ENCODE measurements around the gene PCNX3. TPM values are rescaled to one million over a fixed set of nuclear protein-coding genes. Genes with fewer than 3 reads are reported as not detected.

Gene PCNX3
- total RNA-seq, 2 donors from 2014 or later: 65.1 to 96.9 TPM

GRCh38 chr11:65624931-65625627 is 9.5 kb downstream of the PCNX3 start:
- Mint-ChIP-seq H3K4me1 (ENCODE audit: low read depth in 2 of 2) (peaks cover 0 to 18% of the 10 kb centered on the region in 2 donors), H3K4me3 (no peak overlapping the region), H3K9me3 (no peaks in the 10 kb centered on the region), H3K27ac (no peak overlapping the region), H3K27me3 (no peaks in the 10 kb centered on the region), H3K36me3 (no peaks in the 10 kb centered on the region)
- ATAC-seq (peak in 1 of 2 donors; percentile 10), DNase-seq (ENCODE audit: low spot score) (no peak)

GRCh38 chr11:65625628-65626342 is 10.2 kb downstream of the PCNX3 start:
- Mint-ChIP-seq H3K27me3 (no peaks in the 10 kb centered on the region), H3K4me3 (no peak overlapping the region), H3K9me3 (no peaks in the 10 kb centered on the region), H3K4me1 (ENCODE audit: low read depth in 2 of 2) (peaks cover 0 to 18% of the 10 kb centered on the region in 2 donors), H3K27ac (no peak overlapping the region), H3K36me3 (no peaks in the 10 kb centered on the region)
- peak; percentile 71 to 82 for ATAC-seq
- DNase-seq (ENCODE audit: low spot score): peak; percentile 79

DNA sequence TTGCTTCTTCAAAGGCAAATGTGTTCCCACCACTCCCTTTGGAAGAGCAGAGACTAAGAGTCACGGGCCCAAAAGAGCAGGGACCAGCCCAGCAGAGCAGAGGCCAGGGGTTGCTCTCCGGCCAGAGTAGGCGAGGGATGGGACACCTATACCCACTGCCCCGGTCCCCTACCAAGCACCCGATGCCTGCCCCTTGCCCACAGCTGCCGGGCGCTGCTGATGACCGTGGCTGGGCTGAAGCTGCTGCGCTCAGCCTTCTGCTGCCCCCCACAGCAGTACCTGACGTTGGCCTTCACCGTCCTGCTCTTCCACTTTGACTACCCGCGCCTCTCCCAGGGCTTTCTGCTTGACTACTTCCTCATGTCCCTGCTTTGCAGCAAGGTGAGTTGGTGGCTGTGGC is 11.6 kb downstream of the PCNX3 start:
- Mint-ChIP-seq H3K27ac (no peak overlapping the region), H3K9me3 (no peaks in the 10 kb centered on the region), H3K4me3 (no peak overlapping the region), H3K4me1 (ENCODE audit: low read depth in 2 of 2) (peaks cover 0 to 12% of the 10 kb centered on the region in 2 donors), H3K27me3 (no peaks in the 10 kb centered on the region), H3K36me3 (no peaks in the 10 kb centered on the region)
- ATAC-seq (no peak), DNase-seq (ENCODE audit: low spot score) (no peak)

GRCh38 chr11:65629579-65629978 is 14.0 kb downstream of the PCNX3 start:
- Mint-ChIP-seq H3K27me3 (no peaks in the 10 kb centered on the region), H3K4me1 (ENCODE audit: low read depth in 2 of 2) (peaks cover 11 to 21% of the 10 kb centered on the region in 2 donors), H3K4me3 (no peak overlapping the region), H3K9me3 (no peaks in the 10 kb centered on the region), H3K36me3 (no peaks in the 10 kb centered on the region), H3K27ac (no peak overlapping the region)
- DNase-seq (ENCODE audit: low spot score): no peak
- no peak for ATAC-seq

GRCh38 chr11:65630215-65630614 is 14.6 kb downstream of the PCNX3 start:
- no peak overlapping the region for H3K27ac Mint-ChIP-seq
- no peaks in the 10 kb centered on the region for H3K27me3 Mint-ChIP-seq
- DNase-seq (ENCODE audit: low spot score): no peak
- no peaks in the 10 kb centered on the region for H3K36me3 Mint-ChIP-seq
- peaks cover 11 to 23% of the 10 kb centered on the region in 2 donors for H3K4me1 Mint-ChIP-seq (ENCODE audit: low read depth in 2 of 2)
- no peak for ATAC-seq
- no peak overlapping the region for H3K4me3 Mint-ChIP-seq
- no peaks in the 10 kb centered on the region for H3K9me3 Mint-ChIP-seq

- H3K27ac Mint-ChIP-seq: peak overlapping the region; percentile 75 to 95
- no peaks in the 10 kb centered on the region for H3K27me3 Mint-ChIP-seq
- no peak for DNase-seq (ENCODE audit: low spot score)
- H3K4me1 Mint-ChIP-seq (ENCODE audit: low read depth in 2 of 2): peaks cover 24 to 31% of the 10 kb centered on the region in 2 donors
- H3K4me3 Mint-ChIP-seq: peak overlapping the region; percentile 60
- no peaks in the 10 kb centered on the region for H3K9me3 Mint-ChIP-seq
- H3K36me3 Mint-ChIP-seq: no peaks in the 10 kb centered on the region
- no peak for ATAC-seq
These were observed 18.0 kb downstream of the PCNX3 start for GRCh38 chr11:65633390-65634108.

DNA sequence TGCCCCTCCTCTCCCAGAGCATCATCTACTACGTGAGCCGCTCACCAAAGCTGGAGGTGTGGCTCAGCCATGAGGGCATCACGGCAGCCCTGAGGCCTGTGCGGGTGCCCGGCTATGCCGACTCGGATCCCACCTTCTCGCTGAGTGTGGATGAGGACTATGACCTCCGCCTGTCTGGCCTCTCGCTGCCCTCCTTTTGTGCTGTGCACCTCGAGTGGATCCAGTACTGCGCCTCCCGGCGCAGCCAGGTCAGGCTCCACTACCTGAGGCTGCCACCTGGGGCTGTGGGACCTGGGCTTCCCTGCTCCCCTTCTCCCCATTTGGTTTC is 18.5 kb downstream of the PCNX3 start:
- no peak for ATAC-seq
- no peak for DNase-seq (ENCODE audit: low spot score)
- no peaks in the 10 kb centered on the region for H3K9me3 Mint-ChIP-seq
- H3K4me3 Mint-ChIP-seq: peak overlapping the region; percentile 60
- H3K36me3 Mint-ChIP-seq: no peaks in the 10 kb centered on the region
- peak overlapping the region; percentile 75 to 95 for H3K27ac Mint-ChIP-seq
- peaks cover 30 to 36% of the 10 kb centered on the region in 2 donors for H3K4me1 Mint-ChIP-seq (ENCODE audit: low read depth in 2 of 2)
- H3K27me3 Mint-ChIP-seq: no peaks in the 10 kb centered on the region

- Mint-ChIP-seq H3K4me3 (peak overlapping the region; percentile 44), H3K36me3 (no peaks in the 10 kb centered on the region)
These were observed 18.9 kb downstream of the PCNX3 start for GRCh38 chr11:65634440-65634839.

GRCh38 chr11:65634905-65635731 is 19.5 kb downstream of the PCNX3 start:
- H3K4me3 Mint-ChIP-seq: no peak overlapping the region
- no peaks in the 10 kb centered on the region for H3K36me3 Mint-ChIP-seq
- peaks cover 38 to 44% of the 10 kb centered on the region in 2 donors for H3K4me1 Mint-ChIP-seq (ENCODE audit: low read depth in 2 of 2)
- no peaks in the 10 kb centered on the region for H3K27me3 Mint-ChIP-seq
- peak overlapping the region in 1 of 2 donors; percentile 95 for H3K27ac Mint-ChIP-seq
- no peaks in the 10 kb centered on the region for H3K9me3 Mint-ChIP-seq
- ATAC-seq (no peak), DNase-seq (ENCODE audit: low spot score) (no peak)

More at GRCh38 chr11:65634440-65634839, 18.9 kb downstream of the PCNX3 start:
- Mint-ChIP-seq H3K27me3 (no peaks in the 10 kb centered on the region), H3K9me3 (no peaks in the 10 kb centered on the region), H3K27ac (peak overlapping the region; percentile 75 to 95), H3K4me1 (ENCODE audit: low read depth in 2 of 2) (peaks cover 31 to 37% of the 10 kb centered on the region in 2 donors)
- ATAC-seq (no peak), DNase-seq (ENCODE audit: low spot score) (no peak)

- peak overlapping the region; percentile 42 for H3K4me3 Mint-ChIP-seq
- peaks cover 44 to 51% of the 10 kb centered on the region in 2 donors for H3K4me1 Mint-ChIP-seq (ENCODE audit: low read depth in 2 of 2)
- no peak for ATAC-seq
- DNase-seq (ENCODE audit: low spot score): no peak
- no peaks in the 10 kb centered on the region for H3K9me3 Mint-ChIP-seq
- H3K27ac Mint-ChIP-seq: peak overlapping the region; percentile 95 to 96
- no peaks in the 10 kb centered on the region for H3K36me3 Mint-ChIP-seq
- no peaks in the 10 kb centered on the region for H3K27me3 Mint-ChIP-seq
These were observed 20.8 kb downstream of the PCNX3 start for GRCh38 chr11:65636108-65637031.

GRCh38 chr11:65637032-65637557 is 21.5 kb downstream of the PCNX3 start:
- ATAC-seq (no peak), DNase-seq (ENCODE audit: low spot score) (no peak)
- Mint-ChIP-seq H3K27me3 (no peaks in the 10 kb centered on the region), H3K36me3 (no peaks in the 10 kb centered on the region), H3K9me3 (no peaks in the 10 kb centered on the region), H3K4me3 (peak overlapping the region; percentile 88), H3K27ac (peak overlapping the region; percentile 95 to 96), H3K4me1 (ENCODE audit: low read depth in 2 of 2) (peaks cover 50 to 56% of the 10 kb centered on the region in 2 donors)

DNA sequence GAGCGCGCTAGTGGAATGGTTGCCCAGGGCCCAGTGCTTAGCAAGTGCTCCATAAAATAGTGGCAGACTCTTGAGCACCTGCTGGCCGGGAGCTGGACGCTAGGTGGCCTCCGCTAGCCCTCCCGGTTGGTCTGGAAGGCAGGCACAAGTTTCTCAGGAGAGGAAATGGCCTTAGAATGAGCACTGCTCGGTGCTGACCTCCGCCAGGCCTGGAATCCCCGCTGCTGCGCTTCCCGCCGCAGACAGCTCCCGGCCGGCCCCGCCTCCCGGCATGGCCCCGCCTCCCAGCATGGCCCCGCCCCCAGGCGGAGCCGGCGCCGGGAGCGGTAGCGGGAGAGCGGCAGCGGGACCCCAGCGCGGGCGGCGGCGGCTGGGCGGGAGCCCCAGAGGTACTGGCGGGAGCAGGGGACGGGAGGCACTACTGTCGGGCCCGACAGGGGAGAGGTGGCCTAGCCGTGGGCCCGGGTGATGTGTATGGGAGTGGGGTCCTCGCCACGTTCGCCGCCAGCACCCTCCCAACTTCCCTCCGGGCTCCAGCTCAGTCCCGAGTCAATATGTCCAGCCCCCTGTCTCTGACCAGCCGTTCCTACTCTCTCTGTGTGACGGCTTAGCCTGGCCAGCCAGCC is 22.3 kb downstream of the PCNX3 start, which contains the start of gene SIPA1:
Gene SIPA1 (plus strand): TSS at position 308 of the 626 bp plus-strand sequence. CDS start 2,821 bp downstream, outside the sequence.
- H3K9me3 Mint-ChIP-seq: no peaks in the 10 kb centered on the region
- peaks cover 50 to 56% of the 10 kb centered on the region in 2 donors for H3K4me1 Mint-ChIP-seq (ENCODE audit: low read depth in 2 of 2)
- H3K36me3 Mint-ChIP-seq: no peaks in the 10 kb centered on the region

More for the DNA sequence above, 22.3 kb downstream of the PCNX3 start, which contains the start of gene SIPA1:
- DNase-seq (ENCODE audit: low spot score): peak; percentile 87
- ATAC-seq: peak; percentile 77 to 90
- H3K27ac Mint-ChIP-seq: peak within 1 kb of the TSS; percentile 95 to 96
- peak within 1 kb of the TSS; percentile 88 for H3K4me3 Mint-ChIP-seq
- no peaks in the 10 kb centered on the region for H3K27me3 Mint-ChIP-seq
